ENCODE data around the gene NFKBIL1. TPM values are rescaled to one million over a fixed set of nuclear protein-coding genes. Genes with fewer than 3 reads are reported as not detected.
"Not testable (repeated sequence)": the region's sequence is repeated elsewhere in the genome, so short reads cannot be mapped to it uniquely, and the experiment has no call there.

Gene NFKBIL1, protein sequence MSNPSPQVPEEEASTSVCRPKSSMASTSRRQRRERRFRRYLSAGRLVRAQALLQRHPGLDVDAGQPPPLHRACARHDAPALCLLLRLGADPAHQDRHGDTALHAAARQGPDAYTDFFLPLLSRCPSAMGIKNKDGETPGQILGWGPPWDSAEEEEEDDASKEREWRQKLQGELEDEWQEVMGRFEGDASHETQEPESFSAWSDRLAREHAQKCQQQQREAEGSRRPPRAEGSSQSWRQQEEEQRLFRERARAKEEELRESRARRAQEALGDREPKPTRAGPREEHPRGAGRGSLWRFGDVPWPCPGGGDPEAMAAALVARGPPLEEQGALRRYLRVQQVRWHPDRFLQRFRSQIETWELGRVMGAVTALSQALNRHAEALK
- 16.2 and 21.5 TPM in 2 replicates for total RNA-seq (2014; rRNA removed; shearing (Covaris generic))

DNA sequence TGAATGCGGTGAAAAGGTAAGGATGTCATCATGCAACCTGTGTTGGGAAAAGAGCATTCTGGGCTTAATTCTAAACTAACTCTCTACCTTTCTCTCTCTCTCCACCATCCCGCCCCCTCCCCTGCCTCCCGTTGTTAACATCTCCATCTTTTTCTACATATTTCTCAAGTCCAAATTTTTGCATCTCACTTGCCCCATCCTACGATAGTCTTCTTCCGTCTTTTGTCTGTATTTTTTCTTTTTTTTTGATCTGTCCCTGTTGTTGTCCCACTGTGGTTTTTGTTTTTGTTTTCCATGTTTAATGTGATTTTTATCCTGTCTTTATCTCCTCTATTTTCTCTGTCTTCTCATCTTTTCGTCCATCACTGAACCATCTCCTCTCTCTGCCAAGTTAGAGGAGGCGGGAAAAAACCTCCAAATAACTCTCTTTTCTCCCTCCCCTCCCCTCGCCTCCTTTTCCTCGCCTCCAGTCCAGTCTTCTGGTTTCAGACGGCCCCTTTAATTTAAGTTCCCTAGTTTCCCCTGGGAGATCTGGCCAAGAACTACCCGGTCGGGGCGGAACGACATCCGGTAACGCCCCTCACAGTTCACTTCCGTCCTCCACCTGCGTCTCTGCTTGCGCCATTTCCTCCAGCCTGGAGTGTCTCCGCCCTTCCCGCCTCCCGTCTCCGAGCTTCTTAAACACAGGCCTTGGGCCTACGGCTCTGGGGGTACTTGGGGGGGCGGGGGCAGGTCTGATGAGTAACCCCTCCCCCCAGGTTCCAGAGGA is at the start of gene NFKBIL1:
Gene NFKBIL1, plus strand, starts transcription at position 651 of the 769 bp plus-strand sequence. Its CDS starts 87 bp downstream, at position 738.
- DNase-seq (ENCODE audit: low read depth): peak; percentile 99

DNA sequence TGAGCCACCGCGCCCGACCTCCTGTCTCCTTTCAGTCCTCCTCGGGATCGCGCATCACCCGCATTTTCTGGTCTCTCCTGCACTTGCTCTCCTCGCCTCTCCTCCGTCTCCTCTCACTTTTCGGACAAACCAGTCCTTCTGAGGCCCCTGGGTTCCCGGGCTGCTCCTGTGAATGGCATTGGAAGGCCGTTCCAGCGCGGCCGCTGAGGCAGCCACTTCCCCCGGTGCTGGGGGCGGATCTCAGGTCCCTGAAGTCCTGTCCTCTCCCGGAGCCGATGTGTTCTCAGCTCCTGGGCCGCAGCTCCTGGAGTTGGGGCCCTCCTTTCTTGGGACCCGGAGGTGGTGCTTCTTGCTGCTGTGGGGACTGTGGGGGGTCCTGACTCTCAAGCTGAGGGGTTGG is 48.7 kb upstream of the NFKBIL1 start:
- DNase-seq (ENCODE audit: low read depth): peak; percentile 42

DNA sequence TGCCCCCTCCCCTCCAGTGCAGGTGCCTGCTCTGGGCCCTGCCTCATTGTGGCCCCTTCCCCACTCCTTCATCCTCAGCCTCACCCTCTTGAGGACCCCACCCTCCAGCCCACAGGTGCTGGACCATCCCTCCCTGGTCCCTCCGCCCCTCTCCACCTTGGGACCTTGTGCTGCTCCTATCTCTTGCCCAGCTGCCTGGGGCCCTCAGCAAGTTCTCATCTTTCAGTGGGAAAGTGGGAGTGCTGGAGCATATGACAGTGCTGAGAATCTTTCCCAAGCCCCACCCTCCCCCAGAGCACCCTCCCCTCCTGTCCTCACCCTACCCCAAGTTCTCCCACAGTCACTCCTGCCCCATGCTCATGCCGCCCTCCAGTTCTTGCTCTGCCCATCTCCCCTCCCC is 47.8 kb upstream of the NFKBIL1 start:
- not testable (repeated sequence) for DNase-seq (ENCODE audit: low read depth)

DNA sequence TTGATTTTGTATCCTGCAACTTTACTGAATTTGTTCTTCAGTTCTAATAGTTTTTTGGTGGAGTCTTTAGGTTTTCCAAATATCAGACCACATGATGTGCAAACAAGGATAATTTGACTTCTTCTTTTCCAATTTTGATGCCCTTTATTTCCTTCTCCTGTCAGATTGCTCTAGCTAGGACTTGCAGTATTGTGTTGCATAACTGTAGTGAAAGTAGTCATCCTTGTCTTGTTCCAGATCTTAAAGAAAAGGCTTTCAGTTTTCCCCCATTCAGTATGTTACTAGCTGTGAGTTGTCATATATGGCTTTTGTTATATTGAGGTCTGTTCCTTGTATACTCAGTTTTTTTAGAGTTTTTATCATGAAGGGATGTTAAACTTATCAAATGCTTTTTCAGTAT is 44.8 kb upstream of the NFKBIL1 start:
- no peak for DNase-seq (ENCODE audit: low read depth)

DNA sequence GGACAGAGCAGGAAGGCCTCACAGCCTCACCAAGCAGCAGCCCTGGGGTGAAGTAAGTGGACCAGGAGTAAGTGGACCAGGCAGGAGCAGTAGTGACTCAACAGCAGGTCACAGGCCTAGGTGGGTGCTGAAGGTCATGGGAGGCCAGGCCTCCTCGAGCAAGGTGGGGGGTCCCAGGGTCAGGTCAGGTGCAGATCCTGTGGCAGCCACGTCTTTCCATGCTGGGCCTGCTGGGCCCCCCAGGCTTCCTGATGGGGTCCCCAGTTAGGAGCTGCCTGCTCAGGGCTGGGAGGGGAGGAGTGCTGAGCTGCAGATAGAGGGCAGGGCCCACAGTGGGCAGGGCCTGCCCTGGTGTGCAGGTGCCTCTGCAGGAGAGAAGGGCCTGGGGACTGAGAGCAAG is 38.4 kb upstream of the NFKBIL1 start:
- not testable (repeated sequence) for DNase-seq (ENCODE audit: low read depth)

DNA sequence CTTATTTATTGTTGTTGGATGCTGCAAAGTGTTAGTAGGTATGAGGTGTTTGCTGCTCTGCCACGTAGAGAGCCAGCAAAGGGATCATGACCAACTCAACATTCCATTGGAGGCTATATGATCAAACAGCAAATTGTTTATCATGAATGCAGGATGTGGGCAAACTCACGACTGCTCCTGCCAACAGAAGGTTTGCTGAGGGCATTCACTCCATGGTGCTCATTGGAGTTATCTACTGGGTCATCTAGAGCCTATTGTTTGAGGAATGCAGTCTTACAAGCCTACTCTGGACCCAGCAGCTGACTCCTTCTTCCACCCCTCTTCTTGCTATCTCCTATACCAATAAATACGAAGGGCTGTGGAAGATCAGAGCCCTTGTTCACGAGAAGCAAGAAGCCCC is 37.4 kb upstream of the NFKBIL1 start:
- DNase-seq (ENCODE audit: low read depth): no peak

DNA sequence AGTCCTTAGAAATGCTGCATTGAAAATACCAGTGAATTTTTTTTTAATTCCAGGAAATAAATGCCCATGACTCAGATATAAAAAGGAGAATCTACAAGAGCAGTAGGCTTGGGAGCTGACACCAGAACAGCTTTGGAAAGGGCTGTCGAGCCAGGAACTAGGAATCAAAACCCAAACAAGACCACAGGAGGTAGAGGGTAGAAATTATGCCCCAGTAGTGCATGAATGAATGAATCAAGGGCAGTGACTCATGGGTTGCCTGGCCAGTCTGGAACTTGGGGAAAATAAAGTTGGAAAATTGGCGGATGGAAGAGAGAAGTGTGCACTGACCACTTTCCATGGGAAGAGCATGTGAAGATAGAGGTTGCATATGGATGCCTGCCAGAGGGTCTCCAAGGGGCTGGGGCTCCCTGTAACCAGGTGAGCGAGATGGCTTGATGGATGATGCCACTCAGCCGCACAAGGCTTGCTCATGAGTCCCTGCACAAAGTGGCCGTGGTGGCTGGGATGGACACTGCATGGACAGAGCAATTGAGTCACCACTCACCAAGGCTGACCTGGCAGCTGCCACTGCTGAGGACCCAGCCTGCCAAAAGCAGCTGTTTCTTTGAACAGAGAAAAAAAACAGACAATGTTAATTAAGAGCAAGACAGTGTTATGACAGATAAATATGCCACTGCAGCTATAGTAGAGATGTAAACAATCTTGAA is 33.8 kb upstream of the NFKBIL1 start:
- peak; percentile 54 for DNase-seq (ENCODE audit: low read depth)

DNA sequence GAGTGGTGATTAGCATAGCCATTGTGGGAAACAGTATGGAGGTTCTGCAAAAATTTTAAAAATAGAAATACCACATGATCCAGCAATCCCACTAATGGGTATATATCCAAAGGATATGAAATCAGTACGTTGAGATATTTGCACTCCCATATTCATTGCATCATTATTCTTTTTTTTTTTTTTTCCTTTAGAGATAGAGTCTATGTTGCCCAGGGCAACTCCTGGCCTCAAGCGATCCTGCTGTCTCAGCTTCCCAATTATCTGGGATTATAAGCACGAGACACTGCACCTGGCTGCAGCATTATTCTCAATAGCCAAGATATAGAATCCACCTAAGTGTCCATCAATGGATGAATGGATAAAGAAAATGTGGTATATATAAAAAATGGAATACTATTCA is 25.6 kb upstream of the NFKBIL1 start:
- no peak for DNase-seq (ENCODE audit: low read depth)

DNA sequence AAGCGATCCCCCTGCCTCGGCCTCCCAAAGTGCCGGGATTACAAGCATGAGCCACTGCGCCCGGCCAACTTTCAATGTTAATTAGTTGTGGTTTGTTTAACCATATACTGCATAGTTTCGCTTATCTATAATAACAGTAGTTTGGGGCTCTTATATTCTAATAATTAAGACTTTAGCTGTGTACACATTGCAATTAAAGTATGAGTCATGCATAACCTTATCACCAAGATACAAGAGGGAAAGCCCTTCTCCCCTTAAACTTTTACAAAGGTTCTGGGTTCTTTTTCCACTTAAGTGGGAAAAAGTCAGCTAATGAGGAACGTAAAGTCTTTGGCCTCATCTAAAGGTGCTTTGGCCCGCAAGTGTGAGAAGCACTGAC is 21.9 kb upstream of the NFKBIL1 start:
- no peak for DNase-seq (ENCODE audit: low read depth)

DNA sequence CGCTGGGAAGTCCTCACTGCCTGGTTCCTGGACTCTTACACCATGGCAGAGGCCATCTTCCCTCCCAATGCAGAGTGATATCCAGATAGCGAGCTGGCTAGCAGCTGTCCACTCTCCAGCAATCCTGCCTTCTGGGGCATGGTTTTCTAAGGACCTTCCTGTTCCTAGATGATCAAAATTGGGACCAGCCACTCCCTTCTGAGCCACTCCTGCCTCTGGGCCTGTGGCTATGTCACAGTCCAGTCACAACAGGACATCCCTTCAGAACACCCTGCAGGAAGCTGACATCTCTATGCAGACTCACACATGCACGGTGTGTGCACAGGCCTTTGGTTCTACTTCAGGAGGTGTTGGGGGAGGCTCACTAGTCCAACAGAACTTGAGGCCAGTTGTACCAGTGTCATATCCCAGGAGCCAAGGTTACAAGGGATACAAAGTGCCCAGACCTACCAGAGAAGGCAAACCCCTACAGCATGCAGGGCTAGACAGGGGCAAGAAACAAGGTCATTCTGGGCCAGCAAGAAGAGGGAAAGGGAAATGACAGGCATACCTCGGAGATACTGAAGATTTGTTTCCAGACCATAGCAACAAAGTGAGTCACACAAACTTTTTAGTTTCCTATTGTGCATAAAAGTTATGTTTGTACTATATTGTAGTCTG is 21.3 kb upstream of the NFKBIL1 start:
- DNase-seq (ENCODE audit: low read depth): no peak

DNA sequence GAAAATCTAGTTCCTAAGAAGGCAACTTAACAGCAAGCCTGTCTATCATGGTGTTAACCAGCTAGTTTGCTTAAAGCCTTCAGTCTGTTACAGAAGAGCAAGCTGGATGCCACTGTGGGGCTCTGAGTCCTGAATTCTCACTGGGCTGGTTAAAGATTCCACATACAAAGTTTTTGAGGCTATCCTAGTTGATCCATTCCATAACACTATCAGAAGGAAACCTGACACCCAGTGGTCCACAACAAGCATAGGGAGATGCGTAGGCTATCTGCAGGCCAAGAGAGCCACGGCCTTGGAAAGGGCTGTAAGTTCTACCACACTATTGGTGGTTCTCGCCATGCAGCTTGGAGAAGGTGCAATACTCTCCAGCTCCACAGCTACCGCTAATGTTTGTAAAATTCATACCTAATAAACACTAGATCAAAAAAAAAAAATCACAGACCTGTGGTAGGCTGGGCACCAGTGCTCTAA is 19.1 kb upstream of the NFKBIL1 start:
- DNase-seq (ENCODE audit: low read depth): no peak

DNA sequence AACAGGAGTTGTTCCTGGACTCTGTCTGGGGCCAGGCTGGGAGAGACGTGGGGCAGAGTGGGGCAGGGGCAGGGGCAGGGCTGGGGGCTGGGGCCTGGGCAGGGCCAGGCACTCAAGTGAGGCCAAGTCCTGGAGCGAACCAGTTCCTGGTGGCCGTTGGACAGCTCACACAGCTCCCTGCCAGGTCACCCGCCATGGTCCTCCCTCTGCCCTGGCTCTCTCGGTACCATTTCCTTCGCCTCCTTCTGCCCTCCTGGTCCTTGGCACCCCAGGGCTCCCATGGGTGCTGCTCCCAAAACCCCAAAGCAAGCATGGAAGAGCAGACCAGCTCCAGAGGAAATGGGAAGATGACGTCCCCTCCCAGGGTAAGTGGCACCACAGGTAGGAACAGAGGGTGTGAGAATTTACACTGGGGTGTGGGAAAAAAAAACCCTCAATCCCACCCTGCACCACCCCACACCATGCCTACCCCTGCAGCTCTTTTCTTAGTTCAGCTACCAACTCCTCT is 18.5 kb upstream of the NFKBIL1 start, which contains the start of gene MCCD1:
Gene MCCD1, plus strand, starts transcription at position 142 of the 508 bp plus-strand sequence. Its CDS starts 53 bp downstream, at position 195.
- no peak for DNase-seq (ENCODE audit: low read depth)

DNA sequence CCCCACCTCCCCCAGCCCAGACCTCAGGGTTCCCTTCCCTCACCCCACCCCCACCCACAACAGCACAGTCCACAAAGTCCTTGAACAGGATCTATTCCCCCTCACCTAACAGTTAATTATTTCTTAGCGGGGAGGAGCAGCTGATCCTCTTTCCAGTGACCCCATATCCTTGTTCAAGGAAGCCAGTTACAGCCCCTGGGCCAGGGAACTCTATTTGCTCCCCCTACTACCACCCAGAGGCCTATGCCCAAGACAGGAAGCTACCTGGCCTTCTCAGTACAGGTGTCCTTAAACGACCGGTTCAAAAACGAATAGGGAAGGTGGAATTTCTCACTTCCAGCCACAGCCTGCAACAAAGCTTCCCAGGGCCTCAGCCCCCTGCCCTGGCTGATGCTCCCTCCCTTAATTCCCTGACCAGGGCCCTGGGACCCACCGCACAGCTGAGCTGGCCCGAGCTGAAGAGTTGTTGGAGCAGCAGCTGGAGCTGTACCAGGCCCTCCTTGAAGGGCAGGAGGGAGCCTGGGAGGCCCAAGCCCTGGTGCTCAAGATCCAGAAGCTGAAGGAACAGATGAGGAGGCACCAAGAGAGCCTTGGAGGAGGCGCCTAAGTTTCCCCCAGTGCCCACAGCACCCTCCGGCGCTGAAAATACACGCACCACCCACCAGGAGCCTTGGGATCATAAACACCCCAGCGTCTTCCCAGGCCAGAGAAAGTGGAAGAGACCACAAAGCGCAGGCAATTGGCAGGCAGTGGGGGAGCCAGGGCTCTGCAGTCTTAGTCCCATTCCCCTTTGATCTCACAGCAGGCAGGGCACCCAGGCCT is 17.9 kb upstream of the NFKBIL1 start:
- DNase-seq (ENCODE audit: low read depth): peak; percentile 27

DNA sequence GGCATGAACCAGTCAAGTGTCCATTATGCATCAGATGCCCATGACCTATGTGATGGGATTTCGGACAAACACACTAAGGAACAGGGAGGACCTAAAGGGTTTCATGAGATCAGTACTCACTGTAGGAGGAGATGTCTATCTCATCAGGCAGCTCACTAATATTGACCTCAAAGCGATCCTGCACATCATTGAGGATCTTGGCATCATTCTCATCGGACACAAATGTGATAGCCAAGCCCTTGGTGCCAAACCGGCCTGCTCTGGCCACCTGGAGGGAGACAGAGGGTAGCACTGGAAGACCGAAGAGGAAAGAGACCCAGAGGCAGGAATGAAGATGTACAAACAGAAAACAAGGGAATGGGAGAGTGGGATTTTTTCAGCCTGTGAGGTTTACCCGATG is 16.7 kb upstream of the NFKBIL1 start:
- DNase-seq (ENCODE audit: low read depth): no peak

DNA sequence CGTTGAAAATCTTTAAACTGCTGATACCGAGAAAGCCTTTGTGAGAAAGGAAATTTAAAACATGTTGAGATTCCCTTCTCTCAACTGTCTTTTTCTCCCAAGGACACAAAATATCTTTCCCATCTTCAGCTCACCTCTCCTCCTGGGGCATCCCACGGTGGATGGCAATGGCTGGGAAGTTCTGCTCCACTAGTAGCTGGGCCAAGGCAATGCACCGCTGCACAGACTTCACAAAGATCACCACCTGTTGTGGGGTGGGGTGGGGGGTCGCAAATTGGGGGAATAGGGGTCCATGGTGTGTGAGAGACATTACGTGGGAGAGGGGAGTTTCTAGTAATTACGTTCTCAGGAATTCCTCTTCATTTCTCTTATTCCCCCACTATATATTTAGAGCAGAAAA is 16.2 kb upstream of the NFKBIL1 start:
- DNase-seq (ENCODE audit: low read depth): no peak

DNA sequence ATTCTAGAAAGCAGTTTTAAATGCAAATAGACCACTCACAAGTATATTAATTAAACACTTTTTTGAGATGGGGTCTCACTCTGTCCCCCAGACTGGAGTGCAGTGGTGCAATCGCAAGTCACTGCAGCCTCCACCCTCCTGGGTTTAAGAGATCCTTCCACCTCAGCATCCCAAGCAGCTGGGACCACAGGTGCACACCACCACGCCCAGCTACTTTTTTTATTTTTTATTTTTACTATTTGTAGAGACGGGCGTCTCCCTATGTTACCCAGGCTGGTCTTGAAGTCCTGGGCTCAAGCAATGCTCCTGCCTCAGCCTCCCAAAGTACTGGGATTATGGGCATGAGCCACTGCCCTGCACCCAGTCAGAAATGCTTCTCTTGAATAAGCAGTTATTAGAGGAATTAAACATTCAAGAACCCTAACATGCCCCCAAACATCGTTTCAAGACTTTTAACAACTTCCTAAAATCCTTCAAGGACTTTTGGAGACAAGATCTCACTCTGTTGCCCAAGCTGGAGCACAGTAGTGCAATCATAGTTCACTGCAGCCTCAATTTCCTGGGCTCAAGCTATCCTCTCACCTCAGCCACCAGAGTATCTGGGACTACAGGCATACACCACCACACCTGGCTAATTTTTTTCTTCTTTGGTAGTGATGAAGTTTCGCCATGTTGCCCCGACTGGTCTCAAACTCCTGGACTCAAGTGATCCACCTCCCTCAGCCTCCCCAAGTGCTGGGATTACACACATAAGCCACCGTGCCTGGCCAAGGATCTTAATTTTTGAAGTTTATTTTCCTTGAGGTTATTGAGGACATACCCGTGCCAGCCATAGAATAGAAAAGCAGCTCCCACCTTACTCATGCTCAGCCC is 15.4 kb upstream of the NFKBIL1 start:
- DNase-seq (ENCODE audit: low read depth): no peak

DNA sequence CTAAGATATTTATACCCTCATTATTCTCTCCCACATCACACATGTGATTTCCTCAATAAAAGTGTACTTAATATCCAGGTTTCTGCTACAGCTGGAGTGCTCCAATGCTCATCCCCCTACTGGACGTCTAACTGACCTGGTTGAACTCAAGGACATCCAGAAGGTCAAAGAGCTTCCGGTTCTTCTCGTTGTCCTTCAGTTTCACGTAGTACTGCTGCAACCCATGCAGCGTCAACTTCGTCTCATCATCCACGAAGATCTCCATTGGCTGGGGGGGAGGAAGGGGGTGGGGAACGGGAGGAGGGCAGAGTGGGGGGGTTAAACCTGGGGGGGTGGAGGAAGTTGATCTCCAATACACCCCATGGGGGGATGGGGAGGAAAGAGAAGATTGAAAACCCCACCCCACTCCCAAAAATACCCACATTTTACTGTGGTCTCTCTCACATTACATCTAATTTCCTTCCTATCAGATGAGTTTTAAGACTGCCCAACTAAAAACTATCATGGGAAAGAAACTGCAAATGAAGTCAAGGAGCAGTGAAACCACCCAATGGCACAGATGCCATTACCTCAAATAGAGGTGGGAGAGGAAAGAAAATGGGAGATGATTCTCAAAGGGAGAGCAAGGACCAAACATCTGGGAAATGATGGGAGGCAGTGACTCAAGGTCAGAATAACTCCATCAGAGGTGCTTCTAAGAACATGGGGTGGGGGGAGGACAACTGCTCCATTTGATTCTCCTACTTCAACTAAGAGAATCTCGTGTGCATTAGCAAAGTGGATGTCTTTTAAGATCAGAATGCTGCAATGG is 14.6 kb upstream of the NFKBIL1 start:
- DNase-seq (ENCODE audit: low read depth): no peak

DNA sequence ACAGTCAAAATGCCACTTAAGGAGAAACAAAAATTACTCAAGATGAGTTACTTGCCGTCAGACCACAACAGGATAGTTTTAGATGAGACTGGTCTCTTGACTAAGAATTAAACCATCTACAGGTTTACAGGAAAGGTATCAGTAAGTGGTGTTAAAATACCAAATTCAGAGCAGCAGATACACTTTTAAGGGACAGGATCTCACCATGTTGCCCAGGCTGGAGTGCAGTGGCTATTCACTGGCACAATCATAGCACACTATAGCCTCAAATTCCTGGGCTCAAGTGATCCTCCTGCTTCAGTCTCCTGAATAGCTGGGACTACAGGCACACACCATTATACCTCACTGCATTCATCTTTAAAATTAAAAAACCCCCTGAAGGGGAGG is 14.0 kb upstream of the NFKBIL1 start:
- DNase-seq (ENCODE audit: low read depth): no peak

DNA sequence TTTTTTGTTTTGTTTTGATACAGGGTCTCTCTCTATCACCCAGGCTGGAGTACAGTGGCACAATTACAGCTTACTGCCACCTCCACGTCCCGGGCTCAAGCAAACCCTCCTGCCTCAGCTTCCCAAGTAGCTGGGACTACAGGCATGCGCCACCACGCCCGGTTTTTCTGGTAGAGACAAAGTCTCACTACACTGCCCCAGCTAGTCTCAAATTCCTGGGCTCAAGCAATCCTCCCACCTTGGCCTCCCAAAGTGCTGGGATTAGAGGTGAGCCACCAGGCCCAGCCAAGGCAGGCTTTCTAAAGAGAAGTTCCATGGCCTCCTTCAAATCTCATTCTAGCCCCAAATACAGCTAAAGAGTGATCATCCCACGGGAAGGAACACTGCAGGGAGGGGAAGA is 13.4 kb upstream of the NFKBIL1 start:
- DNase-seq (ENCODE audit: low read depth): no peak
